KBM-7 (cell line): ENCODE measurements around the gene KIAA1191.

Source experiments
- DNase-seq: peaks from one replicate; pipeline ENCODE4 v3.0.0-alpha.2; 2015
- in situ Hi-C: fragments of 300-500 bp; cut with MboI; formaldehyde crosslinking; loops from 2 replicates; pipeline ENCODE4 v1.14.3; 2020; ENCODE audit warnings: low sequenced_read_pairs, low pct_unique_long_range_greater_than_20kb, mixed read lengths

The KIAA1191 gene

DNA sequence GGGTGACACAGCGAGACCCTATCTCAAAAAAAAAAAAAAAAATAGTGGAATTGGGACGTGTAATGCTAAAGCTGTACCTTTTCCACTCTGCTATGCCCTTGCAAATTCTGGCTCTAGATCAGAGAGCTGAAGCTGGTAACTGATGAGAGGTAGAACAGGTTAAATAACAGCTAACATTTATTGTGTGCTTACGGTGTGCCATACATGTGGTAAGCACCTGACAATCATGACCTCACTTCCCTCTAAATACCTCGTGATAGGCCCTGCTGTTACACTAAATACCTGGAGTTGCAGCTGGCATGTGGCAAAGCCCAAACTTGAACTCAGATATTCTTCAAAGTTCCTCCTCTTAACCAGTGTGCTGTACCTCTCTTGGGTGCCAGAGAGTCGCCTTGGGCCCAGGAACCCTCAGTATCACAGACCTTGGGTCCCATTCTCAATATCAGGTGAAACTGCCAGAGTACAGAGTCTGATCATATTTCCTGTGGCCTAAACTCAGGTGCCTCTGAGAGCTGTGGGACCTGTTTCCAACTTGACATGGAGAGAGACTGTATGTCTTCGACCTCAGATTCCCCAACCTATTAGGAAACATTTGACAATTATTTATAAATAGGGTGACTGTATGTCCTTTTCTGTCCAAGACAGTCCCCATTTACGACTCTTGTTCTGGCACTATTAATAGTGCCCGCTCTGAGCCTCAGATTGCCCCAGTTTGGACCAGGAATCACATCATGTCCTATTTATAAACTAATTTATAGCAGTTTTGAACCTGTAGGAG, 8.6 kb upstream of the KIAA1191 start:
- no peak for DNase-seq
- in situ Hi-C loops: no loop called here

DNA sequence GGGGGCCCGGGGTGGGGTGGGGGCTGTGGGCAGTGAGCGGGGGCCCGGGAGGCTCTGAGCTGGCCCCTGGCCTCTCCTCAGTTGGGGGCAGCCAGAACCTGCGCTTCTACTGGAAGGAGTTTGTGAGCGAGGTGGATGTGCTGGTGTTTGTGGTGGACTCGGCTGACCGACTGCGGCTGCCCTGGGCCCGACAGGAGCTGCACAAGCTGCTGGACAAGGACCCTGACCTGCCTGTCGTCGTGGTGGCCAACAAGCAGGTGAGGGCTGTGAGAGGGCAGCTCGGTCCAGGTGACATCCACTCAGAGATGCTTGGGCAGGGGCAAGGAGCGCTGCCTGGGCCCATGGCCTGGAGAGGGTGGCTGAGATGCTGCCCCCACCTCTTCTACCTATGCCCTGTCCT, 7.2 kb upstream of the KIAA1191 start:
- no peak for DNase-seq
- in situ Hi-C loops: no loop called here

DNA sequence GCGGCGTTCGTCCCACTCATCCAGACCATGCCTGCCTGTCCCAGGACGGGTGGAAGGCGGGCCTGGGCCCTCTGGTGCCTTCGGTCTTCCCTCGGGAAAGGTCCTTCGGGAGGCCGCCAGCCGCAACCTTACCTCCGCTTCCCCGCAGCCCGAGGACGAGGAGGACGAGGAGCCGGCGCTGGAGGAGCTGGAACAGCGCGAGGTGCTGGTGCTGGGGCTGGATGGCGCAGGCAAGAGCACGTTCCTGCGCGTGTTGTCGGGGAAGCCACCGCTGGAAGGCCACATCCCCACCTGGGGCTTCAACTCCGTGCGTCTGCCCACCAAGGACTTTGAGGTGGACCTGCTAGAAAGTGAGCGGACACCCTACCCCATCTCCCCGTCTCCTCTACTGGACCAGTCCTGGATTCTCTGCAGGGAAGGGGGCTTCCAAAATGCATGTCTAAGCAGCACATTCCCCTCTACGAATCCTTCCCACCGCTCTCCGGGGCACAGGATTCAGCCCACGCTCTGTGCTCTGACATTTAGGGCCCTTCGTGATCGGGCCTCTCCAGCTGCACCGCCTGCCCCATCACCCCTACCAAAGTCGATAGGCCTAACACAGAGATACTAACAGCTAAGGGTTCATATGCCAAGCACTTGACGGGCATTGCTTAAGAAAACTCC, 4.8 kb upstream of the KIAA1191 start:
- DNase-seq: no peak
- in situ Hi-C loops: no loop called here

DNA sequence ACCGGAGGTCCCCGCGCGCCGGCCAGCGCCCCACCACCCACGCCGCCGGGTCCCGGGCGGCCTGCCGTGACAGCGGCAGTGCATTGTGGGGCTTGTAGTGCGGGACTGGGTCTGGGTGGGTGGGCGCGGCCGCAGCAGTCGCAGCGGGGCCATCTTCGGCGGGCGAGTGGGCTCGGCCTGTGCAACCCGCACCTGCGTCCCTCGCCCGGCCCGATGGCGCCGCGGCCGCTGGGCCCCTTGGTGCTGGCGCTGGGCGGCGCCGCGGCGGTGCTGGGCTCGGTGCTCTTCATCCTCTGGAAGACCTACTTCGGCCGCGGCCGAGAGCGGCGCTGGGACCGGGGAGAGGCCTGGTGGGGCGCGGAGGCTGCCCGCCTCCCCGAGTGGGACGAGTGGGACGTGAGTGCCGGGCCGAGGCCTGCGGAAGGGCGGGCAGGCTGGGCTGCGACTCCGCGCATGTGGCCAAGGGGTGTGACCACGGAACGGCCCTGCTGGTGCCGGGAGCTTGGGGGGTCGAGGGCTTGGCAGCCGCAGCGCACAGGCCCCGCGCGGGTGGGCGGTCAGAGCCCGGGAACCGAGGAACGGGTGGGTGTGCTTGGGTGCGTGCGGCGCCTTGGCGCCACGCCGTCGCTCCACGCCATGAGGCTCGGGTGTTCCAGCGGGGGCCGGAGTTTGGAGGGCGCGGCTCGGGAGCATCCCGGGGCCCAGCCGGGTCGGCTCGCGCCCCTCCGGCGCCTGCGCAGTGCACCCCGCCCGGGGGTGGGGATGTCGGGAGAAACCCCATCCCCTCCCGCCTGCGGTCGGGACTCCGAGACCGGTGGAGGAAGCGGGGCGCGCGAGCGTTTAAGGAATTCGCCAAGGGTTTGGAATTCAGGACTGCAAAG, 4.0 kb upstream of the KIAA1191 start, which contains the start of gene ARL10:
TSS of gene ARL10 (plus strand) at position 137 of the 881 bp plus-strand sequence. CDS start at position 214, 77 bp downstream.
- DNase-seq: no peak
- in situ Hi-C loops: no loop called here

DNA sequence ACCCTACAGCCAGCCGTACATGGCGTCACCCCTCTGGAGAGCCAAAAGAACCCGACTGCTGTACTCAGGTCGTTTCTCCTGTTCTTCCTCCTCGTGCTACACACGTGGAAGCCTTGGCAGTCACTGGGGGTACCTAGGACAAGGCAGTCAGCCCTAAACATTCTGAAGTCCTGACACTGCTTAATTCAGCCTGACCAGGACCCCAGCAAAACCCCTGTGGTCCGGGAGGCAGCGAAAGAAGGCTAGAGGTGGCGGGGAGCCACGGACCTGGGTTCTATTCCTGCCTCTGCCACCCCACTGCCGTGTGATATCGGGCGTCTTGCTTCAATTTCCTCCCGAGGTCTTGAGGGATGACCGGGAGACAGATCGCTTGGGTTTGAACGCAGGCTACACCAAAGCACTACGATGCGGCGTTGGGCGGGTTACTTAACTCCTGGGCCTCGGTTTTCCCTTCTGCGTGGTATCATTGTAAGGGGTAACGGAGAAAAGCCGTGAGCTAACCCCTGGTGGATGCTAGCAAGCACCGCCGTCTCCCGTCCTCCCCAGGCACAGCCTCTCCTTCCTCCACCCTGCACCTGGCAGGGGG, 3.3 kb upstream of the KIAA1191 start:
- in situ Hi-C loops: no loop called here
- DNase-seq: no peak

DNA sequence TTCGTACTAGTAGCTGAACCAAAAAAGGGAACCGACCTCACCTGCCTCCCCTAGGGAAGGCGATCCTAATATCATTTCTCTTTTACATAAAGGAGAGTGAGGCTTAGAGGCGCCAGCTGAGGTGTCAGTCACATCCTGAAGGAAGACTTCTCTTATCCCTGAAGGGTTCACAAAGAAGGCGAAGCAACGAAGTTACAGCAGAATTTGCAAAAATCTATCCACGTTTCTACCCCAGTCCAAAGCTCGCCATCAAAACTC, 598 bp upstream of the KIAA1191 start:
- DNase-seq: no peak
- in situ Hi-C loops: no loop called here

DNA sequence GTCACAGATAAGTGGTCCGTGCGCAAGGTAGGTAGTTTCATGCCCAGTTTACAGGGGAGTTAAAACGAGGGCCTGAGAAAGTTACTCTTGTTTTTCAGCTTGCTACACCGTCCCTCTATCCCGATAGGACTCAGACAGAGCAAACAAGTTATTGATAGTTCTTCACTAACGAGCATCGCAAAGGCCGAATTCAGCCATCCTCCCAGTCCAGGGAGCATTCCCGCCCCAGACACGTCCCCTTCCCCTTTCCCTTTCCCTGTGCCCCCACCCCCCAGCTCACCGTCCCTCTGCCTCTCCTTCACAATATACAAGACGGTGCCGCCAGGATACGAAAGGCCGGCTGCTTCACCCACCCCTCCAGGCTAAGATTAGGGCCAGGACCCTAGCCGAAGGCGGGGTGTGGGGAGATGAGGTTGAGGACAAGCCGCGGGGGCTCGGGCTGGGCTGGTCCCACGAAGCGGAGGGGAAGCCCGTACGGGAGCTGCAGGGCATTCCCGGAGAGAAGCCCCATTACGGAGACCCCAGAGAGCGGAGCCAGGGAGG, 599 bp downstream of the KIAA1191 start:
- DNase-seq: peak; percentile 18
- in situ Hi-C loops: no loop called here

DNA sequence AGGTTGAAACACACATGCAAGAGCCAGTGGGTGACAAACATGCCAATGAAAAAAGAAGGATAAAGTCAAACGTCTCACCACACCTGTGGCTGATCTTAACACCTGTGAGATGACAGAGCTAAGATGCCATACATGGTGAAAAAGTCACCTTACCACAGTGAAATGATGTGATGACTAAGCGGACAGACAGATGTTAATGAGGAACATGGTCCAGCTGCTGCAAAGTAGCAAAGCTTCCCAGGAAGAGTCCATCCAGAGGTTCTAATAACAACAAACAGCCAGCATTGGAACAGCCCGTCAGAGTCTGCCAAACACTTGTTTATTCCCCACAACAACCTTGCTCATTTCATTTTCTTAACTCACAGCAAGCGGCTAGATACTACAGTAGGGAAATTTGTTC, 1.9 kb downstream of the KIAA1191 start:
- DNase-seq: no peak
- in situ Hi-C loops: no loop called here

DNA sequence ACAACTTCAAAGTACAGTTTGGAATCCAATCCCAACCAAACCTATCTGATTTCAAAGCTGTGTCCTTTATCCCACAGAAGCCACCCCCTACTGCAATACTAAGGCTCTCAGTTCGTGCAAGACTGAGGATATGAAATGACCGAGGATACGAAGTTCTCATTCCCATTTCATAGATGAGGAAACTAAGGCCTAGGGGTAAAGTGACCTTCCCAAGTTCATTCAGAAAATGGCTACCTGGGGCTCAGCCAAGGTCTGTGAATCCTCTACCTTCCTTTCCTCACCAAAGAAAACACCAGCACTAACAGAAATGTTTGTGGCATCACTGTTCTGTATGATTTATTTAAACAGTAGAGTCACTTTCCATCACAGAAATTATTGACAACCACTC, 5.4 kb downstream of the KIAA1191 start:
- in situ Hi-C loops: no loop called here

DNA sequence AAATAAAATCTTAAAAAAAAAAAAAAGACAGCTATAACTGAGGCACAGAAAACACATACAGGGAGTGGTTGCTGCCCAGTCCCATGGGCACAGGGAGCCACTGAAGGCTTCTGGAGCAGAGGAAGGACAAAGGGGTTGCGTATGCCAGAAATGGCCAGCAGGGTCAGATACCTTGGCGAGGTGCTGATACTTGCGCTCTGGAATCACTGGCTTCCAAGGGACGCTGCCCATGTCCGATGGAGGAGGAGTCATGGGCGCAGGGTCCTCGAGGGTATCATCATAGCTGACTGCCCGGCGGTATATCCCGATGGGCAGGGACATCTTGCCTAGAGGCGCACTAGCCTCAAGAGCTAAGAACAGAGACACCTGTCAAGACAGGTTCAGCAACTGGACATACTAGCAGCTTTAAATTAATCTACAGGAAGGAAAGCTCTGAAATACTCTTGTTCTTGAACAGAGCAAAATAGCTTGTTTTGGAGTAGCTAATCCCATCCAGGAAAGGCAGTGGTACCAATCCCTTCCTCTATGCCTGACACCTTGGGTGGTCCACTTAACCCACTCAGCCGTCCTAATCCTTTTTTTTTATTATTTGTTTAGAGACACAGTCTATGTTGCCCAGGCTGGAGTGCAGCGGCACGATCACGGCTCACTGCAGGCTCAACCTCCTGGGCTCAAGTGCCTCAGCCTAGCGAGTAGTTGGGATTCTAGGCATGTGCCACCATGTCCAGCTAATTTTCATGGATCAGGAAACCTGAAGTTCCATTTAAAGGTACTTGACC, 6.0 kb downstream of the KIAA1191 start:
- in situ Hi-C loops: no loop called here
- DNase-seq: no peak

More for the DNA sequence above, 5.4 kb downstream of the KIAA1191 start:
- no peak for DNase-seq

DNA sequence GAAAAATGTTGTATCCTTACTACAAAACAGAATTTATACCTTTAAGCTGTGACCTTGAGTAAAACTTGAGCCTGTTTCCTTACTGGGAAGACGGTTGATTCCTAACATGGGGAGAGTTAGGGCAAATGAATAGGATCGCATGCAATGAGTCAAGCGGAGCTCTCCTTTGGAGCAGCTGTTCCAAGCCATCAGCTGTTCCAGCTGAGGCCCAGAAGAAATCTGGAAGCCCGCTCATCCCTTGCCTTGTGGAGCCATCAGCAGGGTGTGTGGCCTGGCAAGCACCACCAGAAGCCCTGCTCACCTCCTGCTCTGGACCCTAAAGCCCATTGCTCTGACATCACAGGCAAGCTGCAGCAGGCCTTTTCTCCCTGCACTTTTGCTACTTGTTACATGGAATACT, 8.0 kb downstream of the KIAA1191 start:
- in situ Hi-C loops: no loop called here
- no peak for DNase-seq

DNA sequence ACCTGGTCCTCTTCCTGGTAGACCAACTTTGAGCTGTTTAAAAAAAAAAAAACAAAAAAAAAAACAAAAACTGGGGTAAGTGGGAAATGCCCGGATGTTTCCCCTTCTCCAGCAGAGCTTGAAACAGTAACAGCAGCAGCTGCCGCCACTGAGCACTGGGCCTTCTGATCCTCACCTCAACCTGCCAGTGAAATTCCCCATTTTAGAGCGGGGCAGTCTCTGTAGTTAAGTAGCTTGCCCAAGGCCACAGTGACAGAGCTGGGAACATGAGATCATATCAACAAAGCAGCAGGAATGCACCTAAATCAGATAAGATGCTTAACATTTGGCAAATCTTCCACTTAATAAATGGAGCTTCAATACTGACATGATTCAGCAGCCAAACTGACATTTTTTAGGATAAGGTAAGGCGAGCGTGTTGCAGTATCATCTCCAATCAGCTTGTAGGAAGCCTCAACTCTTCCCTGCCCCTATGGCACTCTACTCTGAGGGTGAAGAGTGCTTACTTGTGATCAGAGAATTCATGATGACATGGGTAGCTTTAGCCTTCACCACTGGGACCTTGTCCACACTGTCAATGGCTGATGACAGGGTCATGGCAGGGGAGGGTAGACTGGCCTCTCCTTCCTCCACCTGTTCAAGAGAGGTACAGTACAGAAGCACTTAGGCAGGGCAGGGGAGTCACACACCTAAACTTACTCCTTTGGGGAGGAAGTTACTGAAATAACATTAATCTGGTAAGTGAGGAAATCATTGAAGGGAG, 9.3 kb downstream of the KIAA1191 start:
- in situ Hi-C loops: no loop called here
- no peak for DNase-seq

DNA sequence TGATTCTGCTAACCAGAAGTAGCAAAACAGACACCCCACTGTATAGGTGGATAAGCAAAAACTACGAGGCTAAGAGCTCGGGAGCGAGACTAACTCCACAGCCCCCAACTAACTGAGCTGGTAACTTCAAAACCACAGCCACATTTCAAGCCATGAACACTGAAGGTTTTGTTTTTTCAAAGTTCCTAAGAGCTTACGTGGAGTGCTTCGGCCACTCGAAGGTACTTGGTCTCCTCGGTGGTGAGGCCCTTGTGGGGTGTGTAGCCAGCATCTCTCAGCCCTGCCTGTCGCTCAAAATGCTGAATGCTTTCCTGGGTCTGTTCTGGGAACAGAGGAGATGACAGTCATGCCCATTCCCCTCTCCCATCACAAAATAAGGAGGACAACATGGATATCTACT, 11.1 kb downstream of the KIAA1191 start:
- DNase-seq: no peak
- in situ Hi-C loops: no loop called here

DNA sequence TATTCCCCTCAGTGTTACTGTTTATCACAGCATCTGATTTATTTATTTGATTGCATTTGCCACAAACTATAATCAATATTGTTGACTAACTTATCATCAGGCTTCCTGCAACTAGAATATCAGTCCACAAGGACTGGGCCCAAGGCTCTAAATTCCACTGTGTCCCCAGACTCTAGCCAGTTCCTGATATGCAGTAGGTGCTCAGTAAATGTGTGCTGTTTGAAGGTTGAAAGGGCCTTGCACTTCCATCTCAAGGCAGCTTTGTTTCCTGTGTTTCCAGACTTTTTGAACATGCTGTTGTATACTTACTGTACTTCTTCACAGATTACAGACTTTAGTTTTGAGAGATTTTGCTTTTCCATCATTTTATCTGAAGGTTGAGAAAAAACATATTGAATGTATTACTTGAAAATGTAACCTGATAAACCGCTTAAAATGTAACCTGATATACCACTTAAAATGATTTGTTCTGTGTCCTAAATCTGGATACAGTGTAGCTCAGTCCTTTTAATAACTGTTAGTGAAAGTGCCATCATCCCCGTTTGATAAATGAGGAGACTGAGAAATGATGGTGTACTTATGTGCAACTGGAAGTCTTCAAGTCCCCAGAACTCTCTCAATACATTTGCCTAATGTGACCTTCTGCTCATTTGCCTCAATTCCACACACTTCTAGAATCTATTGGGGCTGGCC, 18.7 kb downstream of the KIAA1191 start:
- in situ Hi-C loops: no loop called here
- no peak for DNase-seq

DNA sequence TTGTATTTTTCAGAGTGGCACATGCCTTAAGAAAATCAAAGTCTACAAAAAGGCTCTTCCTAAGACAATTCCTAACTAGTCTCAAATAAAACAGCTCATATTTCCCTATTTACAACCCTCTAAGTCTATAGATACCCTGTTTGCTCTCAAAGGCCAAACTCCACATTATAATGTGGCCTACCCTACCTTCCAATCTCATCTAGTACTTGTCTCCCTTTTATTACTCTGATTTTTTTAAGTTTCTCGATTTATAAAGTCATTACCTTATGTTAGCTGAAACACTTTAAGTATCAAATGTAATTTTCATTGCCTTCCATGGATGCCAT, 19.4 kb downstream of the KIAA1191 start:
- in situ Hi-C loops: no loop called here
- no peak for DNase-seq

DNA sequence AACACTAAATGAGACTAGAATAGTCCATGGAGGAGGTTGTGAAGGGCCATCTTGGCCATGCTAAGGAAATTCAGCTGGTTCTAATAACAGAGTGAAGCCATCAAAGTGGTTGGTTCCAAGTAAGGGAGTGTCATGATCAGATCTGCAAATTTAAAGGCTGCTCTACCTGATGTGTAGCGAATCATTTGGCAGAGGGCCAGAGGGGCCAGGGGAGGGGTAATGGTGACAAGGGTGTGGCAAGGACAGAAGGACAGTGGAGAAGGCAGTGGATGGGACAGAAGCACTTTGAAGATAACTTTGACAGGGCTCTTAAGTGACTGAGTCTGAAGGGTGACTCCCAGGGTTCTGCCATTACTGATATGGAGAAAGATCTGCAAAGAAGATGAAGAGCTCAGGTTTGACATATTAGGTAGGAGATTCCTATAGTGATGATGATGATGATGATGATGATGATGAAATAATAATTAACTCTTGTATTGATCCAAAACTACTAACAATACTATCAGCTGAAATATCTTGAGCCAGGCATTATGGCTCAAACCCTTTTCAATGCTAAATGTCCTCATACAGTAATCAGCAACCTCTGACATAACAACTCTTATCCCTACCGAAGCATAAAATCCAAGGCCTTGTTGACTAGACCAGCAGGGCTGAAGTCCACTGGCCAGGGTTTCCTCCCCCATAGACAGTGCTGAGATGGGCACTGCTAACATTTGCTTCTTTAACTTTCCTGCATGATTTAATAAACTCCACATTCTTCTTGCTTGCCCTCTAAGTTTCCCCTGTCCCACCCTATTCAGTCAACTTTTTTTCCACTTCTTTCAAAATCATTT, 20.0 kb downstream of the KIAA1191 start:
- in situ Hi-C loops: no loop called here
- DNase-seq: no peak

DNA sequence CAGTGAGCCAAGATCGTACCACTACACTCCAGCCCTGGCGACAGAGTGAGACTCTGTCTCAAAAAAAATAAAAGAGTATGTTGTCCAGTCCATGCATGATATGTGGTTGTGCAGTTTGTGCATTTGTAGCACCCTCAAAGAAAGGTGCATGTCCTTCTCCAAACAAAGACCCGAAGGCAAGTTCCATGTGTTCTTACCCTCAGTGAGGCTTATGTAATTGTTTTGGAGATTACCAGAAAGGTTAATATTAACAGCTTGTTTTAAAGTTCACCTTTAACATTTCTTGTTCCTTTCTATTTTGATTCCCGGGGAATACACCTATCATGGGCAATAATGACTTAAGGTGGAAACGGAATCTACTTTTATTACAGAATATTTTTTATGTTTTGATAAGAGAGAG, 22.3 kb downstream of the KIAA1191 start:
- no peak for DNase-seq
- in situ Hi-C loops: no loop called here
